A549 treated with Hydrocortisone at 1 μM for 4 hours (cell line): ENCODE measurements around the gene NOXO1. TPM values are rescaled to one million over a fixed set of nuclear protein-coding genes. Genes with fewer than 3 reads are reported as not detected.

Experiments
- total RNA-seq: library from RNA; stranded (reverse); fragments of 200-300 nt; extraction: Qiagen RNA extraction; gene quantifications from 5 replicates; pipeline ENCODE4 v1.2.3, GENCODE V29; 2022

NOXO1 gene
- total RNA-seq: 0.17 to 0.29 TPM (median 0.20 TPM) in 5 replicates

GRCh38 chr16:1981398-1981836, at the start of gene NOXO1:
NOXO1 (minus strand) TSS chr16:1981469; CDS start chr16:1981179, 290 bp downstream.

GRCh38 chr16:2026461-2027023, 45.3 kb upstream of the NOXO1 start, which contains the start of gene NHERF2:
NHERF2 (plus strand) TSS chr16:2026902; CDS start chr16:2027006, 104 bp downstream.

GRCh38 chr16:2019518-2019920, 38.2 kb upstream of the NOXO1 start, which contains the start of gene NPW:
NPW (plus strand) TSS chr16:2019785.

GRCh38 chr16:2009791-2010510, 28.7 kb upstream of the NOXO1 start, which contains the start of gene ZNF598:
ZNF598 (minus strand) TSS chr16:2009821.

GRCh38 chr16:1989209-1990100, 8.2 kb upstream of the NOXO1 start, which contains the start of gene SYNGR3:
SYNGR3 (plus strand) TSS chr16:1989970; CDS start chr16:1990103, 133 bp downstream.

GRCh38 chr16:1983544-1984346, 2.5 kb upstream of the NOXO1 start, which contains the start of gene GFER:
GFER (plus strand) TSS chr16:1984193; CDS start chr16:1984219, 26 bp downstream.

GRCh38 chr16:1971796-1972489, 9.3 kb downstream of the NOXO1 start, which contains the start of gene TBL3:
TBL3 (plus strand) TSS chr16:1972053; CDS start chr16:1972165, 112 bp downstream.

GRCh38 chr16:1966460-1966859, 14.8 kb downstream of the NOXO1 start, which contains the start of gene RNF151:
RNF151 (plus strand) TSS chr16:1966856; CDS start chr16:1966882, 26 bp downstream.

GRCh38 chr16:1964506-1965395, 16.5 kb downstream of the NOXO1 start, which contains the start of gene RPS2:
RPS2 (minus strand) TSS chr16:1964826; CDS start chr16:1964625, 201 bp downstream.

GRCh38 chr16:1959269-1960039, 21.8 kb downstream of the NOXO1 start, which contains the start of gene NDUFB10:
NDUFB10 (plus strand) TSS chr16:1959538; CDS start chr16:1959625, 87 bp downstream.

GRCh38 chr16:1942810-1943726, 38.2 kb downstream of the NOXO1 start, which contains the start of gene MSRB1:
MSRB1 (minus strand) TSS chr16:1943199; CDS start chr16:1943156, 43 bp downstream.

Other genes with a start within 250 kb of the NOXO1 start
- gene NME3, start 209.9 kb downstream of the NOXO1 start, total RNA-seq: 26.6 to 61.2 TPM (median 60.2 TPM) in 5 replicates
- gene EME2, start 208.7 kb downstream of the NOXO1 start, total RNA-seq: 7.3 to 10.3 TPM (median 10.0 TPM) in 5 replicates
- gene MRPS34, start 208.3 kb downstream of the NOXO1 start, total RNA-seq: 152 to 264 TPM (median 244 TPM) in 5 replicates
- 17.7 to 28.2 TPM (median 24.7 TPM) in 5 replicates for gene SPSB3, start 198.9 kb downstream of the NOXO1 start, total RNA-seq
- gene NUBP2, start 198.5 kb downstream of the NOXO1 start, total RNA-seq: 57.8 to 83.0 TPM (median 82.4 TPM) in 5 replicates
- 0.06 to 0.21 TPM (median 0.10 TPM) in 4 of 5 replicates, not detected in the other for gene IGFALS, start 187.8 kb downstream of the NOXO1 start, total RNA-seq
- 60.7 to 69.0 TPM (median 64.0 TPM) in 5 replicates for gene HAGH, start 154.6 kb downstream of the NOXO1 start, total RNA-seq
- gene FAHD1, start 154.3 kb downstream of the NOXO1 start, total RNA-seq: 45.5 to 52.7 TPM (median 47.8 TPM) in 5 replicates
- gene MEIOB, start 109.3 kb downstream of the NOXO1 start, total RNA-seq: 1.1 to 1.6 TPM (median 1.3 TPM) in 5 replicates
- gene HS3ST6, start 63.1 kb downstream of the NOXO1 start, total RNA-seq: 0.83 to 2.1 TPM (median 1.8 TPM) in 5 replicates
- gene MSRB1, start 38.3 kb downstream of the NOXO1 start, total RNA-seq: 33.7 to 43.6 TPM (median 40.0 TPM) in 5 replicates
- 0.10 TPM in 1 of 5 replicates, not detected in the others for gene RPL3L, start 26.8 kb downstream of the NOXO1 start, total RNA-seq
- 245 to 283 TPM (median 249 TPM) in 5 replicates for gene NDUFB10, start 21.9 kb downstream of the NOXO1 start, total RNA-seq
- gene RPS2, start 16.6 kb downstream of the NOXO1 start, total RNA-seq: 3,439 to 5,329 TPM (median 5,152 TPM) in 5 replicates
- 0.14 TPM in 1 of 5 replicates, not detected in the others for gene RNF151, start 14.6 kb downstream of the NOXO1 start, total RNA-seq
- 32.4 to 40.8 TPM (median 37.5 TPM) in 5 replicates for gene TBL3, start 9.4 kb downstream of the NOXO1 start, total RNA-seq
- 25.6 to 46.4 TPM (median 39.9 TPM) in 5 replicates for gene GFER, start 2.7 kb upstream of the NOXO1 start, total RNA-seq
- gene SYNGR3, start 8.5 kb upstream of the NOXO1 start, total RNA-seq: 5.7 to 8.9 TPM (median 7.9 TPM) in 5 replicates
- 53.2 to 59.8 TPM (median 55.6 TPM) in 5 replicates for gene ZNF598, start 28.4 kb upstream of the NOXO1 start, total RNA-seq
- 0.40 to 1.3 TPM (median 0.85 TPM) in 5 replicates for gene NPW, start 38.3 kb upstream of the NOXO1 start, total RNA-seq
- 49.8 to 63.3 TPM (median 62.7 TPM) in 5 replicates for gene NHERF2, start 45.4 kb upstream of the NOXO1 start, total RNA-seq
- gene NTHL1, start 66.4 kb upstream of the NOXO1 start, total RNA-seq: 37.0 to 48.3 TPM (median 45.0 TPM) in 5 replicates
- 33.2 to 41.6 TPM (median 39.4 TPM) in 5 replicates for gene TSC2, start 66.5 kb upstream of the NOXO1 start, total RNA-seq
- gene PKD1, start 154.4 kb upstream of the NOXO1 start, total RNA-seq: 42.8 to 51.1 TPM (median 46.6 TPM) in 5 replicates
- 2.5 to 4.5 TPM (median 3.5 TPM) in 5 replicates for gene RAB26, start 167.2 kb upstream of the NOXO1 start, total RNA-seq
- 43.6 to 52.2 TPM (median 48.9 TPM) in 5 replicates for gene TRAF7, start 174.3 kb upstream of the NOXO1 start, total RNA-seq
- gene CASKIN1, start 215.1 kb upstream of the NOXO1 start, total RNA-seq: 0.36 to 1.3 TPM (median 0.64 TPM) in 5 replicates
- gene MLST8, start 224.0 kb upstream of the NOXO1 start, total RNA-seq: 40.9 to 53.8 TPM (median 47.3 TPM) in 5 replicates
- gene BRICD5, start 229.4 kb upstream of the NOXO1 start, total RNA-seq: 3.7 to 4.9 TPM (median 4.6 TPM) in 5 replicates
- gene PGP, start 233.4 kb upstream of the NOXO1 start, total RNA-seq: 14.8 to 33.1 TPM (median 32.4 TPM) in 5 replicates
- 19.8 to 26.0 TPM (median 22.9 TPM) in 5 replicates for gene E4F1, start 242.1 kb upstream of the NOXO1 start, total RNA-seq